Upper lobe of left lung (tissue), 4 donors: ENCODE measurements around the gene APBB1IP.

Experiments used
- CTCF ChIP-seq, 6 experiments: fragments of 450-650 bp in 4 of 6; fragments of 200-600 bp in 2 of 6; sonication (generic) in 2 of 6; IDR thresholded peaks; one replicate each; pipeline ENCODE4 v1.5.1; 2016 to 2019; ENCODE audit warnings: antibody characterized with exemption in 6 of 6
- EP300 ChIP-seq, 4 donors: sonication (generic); formaldehyde crosslinking; IDR thresholded peaks; one replicate each; pipeline ENCODE4 v1.5.1; 2017; ENCODE audit warnings: antibody characterized with exemption in 4 of 4, control low read depth in 2 of 4
- POLR2A ChIP-seq, 4 donors: fragments of 450-650 bp; IDR thresholded peaks; one replicate each; pipeline ENCODE4 v1.5.1; 2016 to 2017; ENCODE audit warnings: antibody characterized with exemption in 4 of 4, mild to moderate bottlenecking in 2 of 4

GRCh38 chr10:26499426-26499825 lies 61.3 kb downstream of the APBB1IP start:
- TF ChIP-seq CTCF (IDR thresholded peaks at IDR 0.05) (no peak), POLR2A (IDR thresholded peaks at IDR 0.05) (no peak), EP300 (IDR thresholded peaks at IDR 0.05) (no peak)
